Measurements from ENCODE around the gene TRIM17.

DNA sequence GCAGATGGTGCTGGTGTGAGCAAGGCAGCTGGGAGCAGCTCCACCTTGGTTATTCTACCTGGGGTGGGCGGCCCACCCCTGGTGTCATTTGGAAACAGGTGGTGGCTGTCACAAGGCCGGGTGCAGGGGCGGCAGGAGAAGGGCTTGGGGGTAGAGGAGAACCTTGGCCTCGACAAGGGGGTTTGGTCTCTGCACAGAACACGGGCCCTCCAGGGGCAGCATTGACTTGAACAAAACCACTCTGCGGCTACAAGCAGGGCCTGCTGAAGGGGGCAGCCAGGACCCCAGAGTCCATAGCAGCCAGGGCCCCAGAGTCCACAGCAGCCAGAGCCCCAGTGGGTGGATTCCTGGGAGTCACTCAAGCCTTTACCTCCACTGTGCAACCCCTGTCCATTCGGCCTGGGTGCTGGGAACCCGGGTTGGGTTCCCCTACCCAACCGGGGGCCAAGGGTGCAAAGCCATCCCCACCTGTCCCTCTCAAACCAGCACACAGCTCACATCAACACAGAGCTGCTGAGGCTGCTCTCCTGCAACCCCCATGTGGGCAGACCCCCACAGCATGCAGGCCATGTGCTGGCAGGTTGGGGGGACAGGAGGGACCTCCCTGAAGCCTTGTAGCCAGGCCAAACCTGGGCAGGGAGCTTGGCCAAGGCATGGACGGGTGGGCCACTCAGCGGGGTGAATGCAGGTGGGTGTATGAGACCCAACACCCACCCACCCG, 17.8 kb downstream of the TRIM17 start:
- TF ChIP-seq, protein P1, sequence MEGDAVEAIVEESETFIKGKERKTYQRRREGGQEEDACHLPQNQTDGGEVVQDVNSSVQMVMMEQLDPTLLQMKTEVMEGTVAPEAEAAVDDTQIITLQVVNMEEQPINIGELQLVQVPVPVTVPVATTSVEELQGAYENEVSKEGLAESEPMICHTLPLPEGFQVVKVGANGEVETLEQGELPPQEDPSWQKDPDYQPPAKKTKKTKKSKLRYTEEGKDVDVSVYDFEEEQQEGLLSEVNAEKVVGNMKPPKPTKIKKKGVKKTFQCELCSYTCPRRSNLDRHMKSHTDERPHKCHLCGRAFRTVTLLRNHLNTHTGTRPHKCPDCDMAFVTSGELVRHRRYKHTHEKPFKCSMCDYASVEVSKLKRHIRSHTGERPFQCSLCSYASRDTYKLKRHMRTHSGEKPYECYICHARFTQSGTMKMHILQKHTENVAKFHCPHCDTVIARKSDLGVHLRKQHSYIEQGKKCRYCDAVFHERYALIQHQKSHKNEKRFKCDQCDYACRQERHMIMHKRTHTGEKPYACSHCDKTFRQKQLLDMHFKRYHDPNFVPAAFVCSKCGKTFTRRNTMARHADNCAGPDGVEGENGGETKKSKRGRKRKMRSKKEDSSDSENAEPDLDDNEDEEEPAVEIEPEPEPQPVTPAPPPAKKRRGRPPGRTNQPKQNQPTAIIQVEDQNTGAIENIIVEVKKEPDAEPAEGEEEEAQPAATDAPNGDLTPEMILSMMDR (IDR thresholded peaks at IDR 0.05), result no peak
- no peak for TF ChIP-seq POLR2A (IDR thresholded peaks at IDR 0.05)

Measured in testis (tissue), 2 donors.